ENCODE measurements around the gene SLC38A10. TPM values are rescaled to one million over a fixed set of nuclear protein-coding genes. Genes with fewer than 3 reads are reported as not detected.
"Not testable (repeated sequence)": the region's sequence is repeated elsewhere in the genome, so short reads cannot be mapped to it uniquely, and the experiment has no call there.

The SLC38A10 gene
- total RNA-seq, 4 donors from 2014 or later, result 24.5 to 56.5 (median 28.8) TPM

DNA sequence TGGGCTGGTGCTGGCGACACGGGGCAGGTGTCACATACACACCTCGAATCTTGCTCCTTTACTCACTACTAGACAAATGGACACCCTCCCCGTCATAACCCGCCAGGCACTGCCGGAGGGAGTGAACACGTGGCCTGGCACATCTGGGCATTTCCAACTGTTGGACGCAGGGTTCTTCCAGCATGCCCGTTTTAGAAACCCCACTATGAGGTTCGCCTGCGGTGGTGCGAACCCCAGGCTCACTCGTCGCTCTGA lies 65.5 kb downstream of the SLC38A10 start:
- Histone ChIP-seq H3K27ac (no peak overlapping the region), H3K36me3 (peaks cover 0 to 46% of the 10 kb centered on the region in 2 donors), H3K9me3 (no peaks in the 10 kb centered on the region), H3K4me3 (no peak overlapping the region), H3K27me3 (no peaks in the 10 kb centered on the region), H3K4me1 (no peaks in the 10 kb centered on the region)
- no peak for ATAC-seq
- intact Hi-C loops (cut with DNase I; ENCODE audit: low total_unique reads) (loop anchor here (10.0 kb wide), 1 partner anchor 195 kb away; the partner anchor contains the start of gene BAIAP2), in situ Hi-C loops (cut with MboI; ENCODE audit: low sequenced_read_pairs in 4 of 4) (loop anchor here in 1 of 4 donors (25.0 kb wide), 1 partner anchor 92 kb away; no protein-coding TSS in a partner anchor)
- DNase-seq, result no peak
- TF ChIP-seq POLR2A (IDR thresholded peaks at IDR 0.05), result no peak
- TF ChIP-seq, protein P1, sequence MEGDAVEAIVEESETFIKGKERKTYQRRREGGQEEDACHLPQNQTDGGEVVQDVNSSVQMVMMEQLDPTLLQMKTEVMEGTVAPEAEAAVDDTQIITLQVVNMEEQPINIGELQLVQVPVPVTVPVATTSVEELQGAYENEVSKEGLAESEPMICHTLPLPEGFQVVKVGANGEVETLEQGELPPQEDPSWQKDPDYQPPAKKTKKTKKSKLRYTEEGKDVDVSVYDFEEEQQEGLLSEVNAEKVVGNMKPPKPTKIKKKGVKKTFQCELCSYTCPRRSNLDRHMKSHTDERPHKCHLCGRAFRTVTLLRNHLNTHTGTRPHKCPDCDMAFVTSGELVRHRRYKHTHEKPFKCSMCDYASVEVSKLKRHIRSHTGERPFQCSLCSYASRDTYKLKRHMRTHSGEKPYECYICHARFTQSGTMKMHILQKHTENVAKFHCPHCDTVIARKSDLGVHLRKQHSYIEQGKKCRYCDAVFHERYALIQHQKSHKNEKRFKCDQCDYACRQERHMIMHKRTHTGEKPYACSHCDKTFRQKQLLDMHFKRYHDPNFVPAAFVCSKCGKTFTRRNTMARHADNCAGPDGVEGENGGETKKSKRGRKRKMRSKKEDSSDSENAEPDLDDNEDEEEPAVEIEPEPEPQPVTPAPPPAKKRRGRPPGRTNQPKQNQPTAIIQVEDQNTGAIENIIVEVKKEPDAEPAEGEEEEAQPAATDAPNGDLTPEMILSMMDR (IDR thresholded peaks at IDR 0.05 in 4 of 5, conservative IDR thresholded peaks at IDR 0.05 in 1 of 5), result no peak

DNA sequence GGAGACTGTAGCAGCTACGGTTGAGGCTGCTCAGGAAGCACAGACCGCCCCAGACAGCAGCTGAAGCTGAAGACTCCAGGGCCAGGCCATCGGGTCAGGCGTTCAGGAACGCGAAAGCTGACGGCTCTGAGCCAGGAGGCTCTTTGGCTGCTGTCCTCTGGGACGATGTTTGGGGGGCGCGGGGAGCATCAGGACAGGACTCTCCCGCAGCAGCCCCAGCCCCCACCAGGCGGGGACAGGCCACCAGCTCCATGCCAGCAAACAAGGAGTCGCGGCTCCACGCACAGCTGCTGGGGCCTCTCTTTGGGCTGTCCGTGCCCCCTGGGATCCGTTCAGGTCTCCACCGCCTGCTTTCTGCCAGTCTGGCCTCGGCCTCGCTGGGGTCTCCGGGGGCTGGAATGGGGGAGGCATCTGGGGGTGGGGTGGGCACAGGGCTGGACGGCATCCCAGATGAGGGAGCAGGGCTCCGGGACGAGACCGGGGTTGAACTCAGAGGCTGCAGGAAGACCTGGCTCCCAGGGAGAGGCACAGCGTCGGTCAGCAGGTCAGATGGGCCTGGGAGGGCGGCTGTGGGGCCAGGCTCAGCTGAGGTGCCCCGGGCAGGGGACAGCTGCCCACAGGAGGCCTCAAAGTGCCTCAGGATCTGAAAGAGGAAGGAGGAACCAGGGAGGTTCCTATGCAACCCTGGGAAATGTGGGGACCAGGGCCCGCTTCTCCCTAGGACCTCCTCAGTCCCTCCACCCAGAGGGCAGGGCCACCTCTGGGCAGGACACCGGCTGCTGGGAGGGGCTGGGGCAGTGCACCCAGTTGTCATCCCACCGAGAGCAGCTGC lies 66.1 kb downstream of the SLC38A10 start:
- DNase-seq, result no peak
- in situ Hi-C loops (cut with MboI; ENCODE audit: low sequenced_read_pairs in 4 of 4) (loop anchor here in 1 of 4 donors (25.0 kb wide), 1 partner anchor 92 kb away; no protein-coding TSS in a partner anchor), intact Hi-C loops (cut with DNase I; ENCODE audit: low total_unique reads) (loop anchor here (10.0 kb wide), 1 partner anchor 194 kb away; the partner anchor contains the start of gene BAIAP2)
- Histone ChIP-seq H3K36me3 (peaks cover 0 to 46% of the 10 kb centered on the region in 2 donors), H3K27me3 (no peaks in the 10 kb centered on the region), H3K9me3 (no peaks in the 10 kb centered on the region), H3K4me1 (no peaks in the 10 kb centered on the region), H3K27ac (no peak overlapping the region), H3K4me3 (no peak overlapping the region)
- TF ChIP-seq, protein P1 (IDR thresholded peaks at IDR 0.05 in 4 of 5, conservative IDR thresholded peaks at IDR 0.05 in 1 of 5), result no peak
- no peak for TF ChIP-seq POLR2A (IDR thresholded peaks at IDR 0.05)
- no peak for ATAC-seq

DNA sequence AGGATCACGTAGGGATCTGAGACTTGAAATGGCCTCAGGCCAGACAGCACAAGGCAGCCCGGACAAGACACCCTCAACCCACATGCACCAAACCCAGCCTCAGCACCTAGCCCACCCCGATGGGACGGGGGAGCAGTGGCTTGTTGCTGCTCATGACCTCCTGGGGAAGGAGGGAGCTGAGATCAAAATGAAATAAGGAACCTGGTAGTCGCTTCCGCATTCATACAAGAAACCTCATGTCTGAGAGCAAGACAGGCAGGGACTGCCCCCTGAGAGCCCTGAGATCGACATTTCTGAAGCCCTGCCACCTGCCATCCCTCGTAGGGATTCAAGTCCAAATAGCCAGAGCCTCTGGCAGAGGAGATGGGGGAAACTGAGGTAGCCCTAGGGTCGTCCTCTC lies 66.7 kb downstream of the SLC38A10 start:
- Histone ChIP-seq H3K4me1 (peaks cover 0 to 3% of the 10 kb centered on the region in 2 donors), H3K36me3 (peaks cover 0 to 41% of the 10 kb centered on the region in 2 donors), H3K27me3 (no peaks in the 10 kb centered on the region), H3K27ac (no peak overlapping the region), H3K4me3 (no peak overlapping the region), H3K9me3 (no peaks in the 10 kb centered on the region)
- intact Hi-C loops (cut with DNase I; ENCODE audit: low total_unique reads) (loop anchor here (10.0 kb wide), 1 partner anchor 194 kb away; the partner anchor contains the start of gene BAIAP2), in situ Hi-C loops (cut with MboI; ENCODE audit: low sequenced_read_pairs in 4 of 4) (loop anchor here in 1 of 4 donors (25.0 kb wide), 1 partner anchor 91 kb away; no protein-coding TSS in a partner anchor)
- TF ChIP-seq POLR2A (IDR thresholded peaks at IDR 0.05), result no peak
- TF ChIP-seq, protein P1 (IDR thresholded peaks at IDR 0.05 in 4 of 5, conservative IDR thresholded peaks at IDR 0.05 in 1 of 5), result no peak
- DNase-seq, result no peak
- ATAC-seq, result no peak

DNA sequence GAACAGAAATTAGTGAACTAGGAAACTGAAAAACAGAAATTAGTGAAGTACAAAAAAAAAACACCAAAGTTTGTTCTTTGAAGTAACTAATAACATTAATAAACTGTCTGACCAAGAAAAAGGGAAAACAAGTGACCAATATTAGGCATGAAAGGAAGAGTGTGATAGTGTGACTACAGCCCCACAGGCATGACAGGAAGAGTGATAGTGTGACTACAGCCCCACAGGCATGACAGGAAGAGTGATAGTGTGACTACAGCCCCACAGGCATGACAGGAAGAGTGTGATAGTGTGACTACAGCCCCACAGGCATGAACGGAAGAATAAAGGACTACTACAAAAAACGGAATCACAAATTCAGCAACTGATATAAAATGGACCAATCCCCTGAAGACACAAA lies 67.5 kb downstream of the SLC38A10 start:
- intact Hi-C loops (cut with DNase I; ENCODE audit: low total_unique reads), result loop anchor here (10.0 kb wide), 1 partner anchor 193 kb away; the partner anchor contains the start of gene BAIAP2
- H3K4me3 ChIP-seq, H3K27me3 ChIP-seq, H3K27ac ChIP-seq, ATAC-seq, H3K4me1 ChIP-seq, H3K9me3 ChIP-seq, DNase-seq: not testable (repeated sequence)
- in situ Hi-C loops (cut with MboI; ENCODE audit: low sequenced_read_pairs in 4 of 4), result loop anchor here in 1 of 4 donors (25.0 kb wide), 1 partner anchor 90 kb away; no protein-coding TSS in a partner anchor
- peaks cover 0 to 36% of the 10 kb centered on the region in 2 donors for H3K36me3 ChIP-seq

DNA sequence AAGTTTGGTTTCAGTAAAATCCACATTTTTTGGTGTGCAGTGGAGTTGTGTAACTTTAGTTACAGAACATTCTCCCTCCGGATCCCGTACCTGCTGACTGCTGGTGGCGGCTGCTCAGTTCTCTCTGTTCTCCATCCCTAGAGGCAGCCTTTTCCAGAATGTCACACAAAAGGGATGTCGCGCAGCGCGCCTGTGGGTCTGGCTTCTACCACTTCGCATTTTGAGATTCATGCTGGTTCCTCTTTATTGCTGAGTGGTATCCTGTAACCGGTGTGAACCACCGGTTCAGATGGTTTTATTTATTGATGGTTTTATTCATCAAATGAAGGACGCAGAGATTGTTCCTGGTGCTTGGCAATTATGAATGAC lies 71.4 kb downstream of the SLC38A10 start:
- H3K36me3 ChIP-seq, result peaks cover 0 to 5% of the 10 kb centered on the region in 2 donors
- ATAC-seq (no peak), DNase-seq (no peak)
- in situ Hi-C loops (cut with MboI; ENCODE audit: low sequenced_read_pairs in 4 of 4), result no loop called here
- H3K9me3 ChIP-seq, result no peaks in the 10 kb centered on the region
- H3K4me1 ChIP-seq, result peaks cover 11 to 18% of the 10 kb centered on the region in 2 donors
- H3K4me3 ChIP-seq, result peak overlapping the region; percentile 54 to 91 (median 61)
- peak overlapping the region in 3 of 4 donors; percentile 29 to 47 (median 47) for H3K27ac ChIP-seq
- TF ChIP-seq POLR2A (IDR thresholded peaks at IDR 0.05), result no peak
- TF ChIP-seq, protein P1 (IDR thresholded peaks at IDR 0.05 in 4 of 5, conservative IDR thresholded peaks at IDR 0.05 in 1 of 5), result no peak
- intact Hi-C loops (cut with DNase I; ENCODE audit: low total_unique reads), result loop anchor here (1.0 to 10.0 kb wide), 2 partner anchors 16 to 189 kb away; partner anchors contain the start of genes BAIAP2, NDUFAF8 and TEPSIN
- no peaks in the 10 kb centered on the region for H3K27me3 ChIP-seq
